ENCODE measurements around the gene FAM163B. TPM values are rescaled to one million over a fixed set of nuclear protein-coding genes. Genes with fewer than 3 reads are reported as not detected.
A peak's percentile ranks its signal among the peaks of the same experiment; 100 is the strongest.

Gene FAM163B
- total RNA-seq, 6 donors from 2014 or later: not detected

GRCh38 chr9:133643362-133643755 lies 34.2 kb upstream of the FAM163B start:
- H3K27ac ChIP-seq: no peak overlapping the region
- no peaks in the 10 kb centered on the region for H3K4me1 ChIP-seq
- no peaks in the 10 kb centered on the region for H3K27me3 ChIP-seq
- ATAC-seq (ENCODE audit: low FRiP score in 2 of 2): no peak
- no peak overlapping the region for H3K4me3 ChIP-seq
- 93 to 95% methylated on average over 8 to 20 of the region's 20 CpGs for WGBS, 2 donors
- no peaks in the 10 kb centered on the region for H3K9me3 ChIP-seq
- no peak for TF ChIP-seq POLR2A (IDR thresholded peaks at IDR 0.05)
- no peak for TF ChIP-seq POLR2AphosphoS5 (IDR thresholded peaks at IDR 0.05)
- no peak for TF ChIP-seq EP300 (IDR thresholded peaks at IDR 0.05)
- TF ChIP-seq CTCF (IDR thresholded peaks at IDR 0.05): no peak
- peak in 1 of 2 donors; percentile 64 for DNase-seq
- no peaks in the 10 kb centered on the region for H3K36me3 ChIP-seq

DNA sequence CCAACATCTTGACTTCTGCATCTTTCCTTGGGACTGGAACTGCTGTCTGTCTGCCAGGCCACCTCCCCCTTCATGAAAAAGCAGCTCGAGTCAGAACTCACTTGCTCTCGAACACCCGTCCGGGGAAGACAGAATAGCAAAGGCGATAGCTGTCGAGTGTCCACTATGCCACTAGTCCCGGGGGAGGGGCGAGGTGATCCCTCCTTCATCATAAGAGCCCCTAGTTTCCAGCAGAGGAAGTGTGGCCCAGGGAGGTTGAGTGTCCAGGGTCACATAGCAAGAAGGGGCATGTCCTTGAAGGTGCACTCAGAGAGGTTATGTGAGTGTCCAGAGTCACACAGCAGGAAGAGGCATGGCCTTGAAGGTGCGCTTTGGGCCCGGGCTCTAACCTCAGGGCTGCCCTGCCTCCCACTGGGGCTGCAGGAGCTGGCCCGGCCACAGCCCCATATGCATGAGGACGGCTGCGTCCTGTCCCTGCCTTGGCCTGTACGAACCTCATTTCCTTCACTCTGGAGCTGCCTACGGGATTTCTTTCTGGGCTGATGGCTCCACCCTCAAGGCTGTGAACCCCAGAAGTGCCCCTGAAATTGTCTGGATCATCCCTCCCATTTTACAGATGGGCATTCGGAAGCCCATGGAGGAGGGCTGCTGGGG lies 33.6 kb upstream of the FAM163B start:
- DNase-seq (peak in 1 of 2 donors; percentile 53), ATAC-seq (ENCODE audit: low FRiP score in 2 of 2) (no peak)
- Histone ChIP-seq H3K4me1 (no peaks in the 10 kb centered on the region), H3K4me3 (no peak overlapping the region), H3K27me3 (no peaks in the 10 kb centered on the region), H3K9me3 (no peaks in the 10 kb centered on the region), H3K27ac (no peak overlapping the region), H3K36me3 (no peaks in the 10 kb centered on the region)
- 67 to 88% methylated on average over 7 to 16 of the region's 16 CpGs for WGBS, 2 donors
- no peak for TF ChIP-seq CTCF (IDR thresholded peaks at IDR 0.05)
- TF ChIP-seq POLR2A (IDR thresholded peaks at IDR 0.05): no peak

- no peak for ATAC-seq (ENCODE audit: low FRiP score in 2 of 2)
- WGBS, 2 donors: 86 to 94% methylated on average over 8 to 25 of the region's 25 CpGs
- Histone ChIP-seq H3K27me3 (no peaks in the 10 kb centered on the region), H3K4me3 (no peak overlapping the region), H3K36me3 (no peaks in the 10 kb centered on the region), H3K4me1 (no peaks in the 10 kb centered on the region), H3K9me3 (no peaks in the 10 kb centered on the region), H3K27ac (no peak overlapping the region)
- TF ChIP-seq EP300 (IDR thresholded peaks at IDR 0.05) (no peak), POLR2A (IDR thresholded peaks at IDR 0.05) (no peak), POLR2AphosphoS5 (IDR thresholded peaks at IDR 0.05) (no peak)
- peak in 1 of 2 donors; percentile 60 for DNase-seq
These were observed 32.8 kb upstream of the FAM163B start for GRCh38 chr9:133641861-133642595.

DNA sequence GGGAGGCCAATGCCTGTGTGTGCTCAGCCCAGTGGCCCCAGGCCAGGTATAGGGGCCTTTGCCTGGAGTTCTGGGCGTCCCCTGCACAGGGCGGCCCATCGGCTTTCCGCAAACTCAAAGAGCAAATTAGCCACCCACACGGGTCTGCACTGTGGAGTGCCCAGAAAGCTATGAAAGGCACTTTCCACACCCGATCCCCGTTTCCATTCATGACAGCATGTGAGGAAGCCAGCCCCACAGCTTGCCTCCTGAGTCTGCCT lies 32.1 kb upstream of the FAM163B start:
- Histone ChIP-seq H3K4me1 (no peaks in the 10 kb centered on the region), H3K36me3 (no peaks in the 10 kb centered on the region), H3K27ac (no peak overlapping the region), H3K27me3 (no peaks in the 10 kb centered on the region), H3K4me3 (no peak overlapping the region), H3K9me3 (no peaks in the 10 kb centered on the region)
- TF ChIP-seq POLR2A (IDR thresholded peaks at IDR 0.05) (no peak), EP300 (IDR thresholded peaks at IDR 0.05) (no peak), POLR2AphosphoS5 (IDR thresholded peaks at IDR 0.05) (no peak), CTCF (IDR thresholded peaks at IDR 0.05) (no peak)
- no peak for ATAC-seq (ENCODE audit: low FRiP score in 2 of 2)
- no peak for DNase-seq
- 83% methylated on average over 7 of the region's 7 CpGs; no CpG with 5 or more reads in 1 of the 2 donors for WGBS, 2 donors

DNA sequence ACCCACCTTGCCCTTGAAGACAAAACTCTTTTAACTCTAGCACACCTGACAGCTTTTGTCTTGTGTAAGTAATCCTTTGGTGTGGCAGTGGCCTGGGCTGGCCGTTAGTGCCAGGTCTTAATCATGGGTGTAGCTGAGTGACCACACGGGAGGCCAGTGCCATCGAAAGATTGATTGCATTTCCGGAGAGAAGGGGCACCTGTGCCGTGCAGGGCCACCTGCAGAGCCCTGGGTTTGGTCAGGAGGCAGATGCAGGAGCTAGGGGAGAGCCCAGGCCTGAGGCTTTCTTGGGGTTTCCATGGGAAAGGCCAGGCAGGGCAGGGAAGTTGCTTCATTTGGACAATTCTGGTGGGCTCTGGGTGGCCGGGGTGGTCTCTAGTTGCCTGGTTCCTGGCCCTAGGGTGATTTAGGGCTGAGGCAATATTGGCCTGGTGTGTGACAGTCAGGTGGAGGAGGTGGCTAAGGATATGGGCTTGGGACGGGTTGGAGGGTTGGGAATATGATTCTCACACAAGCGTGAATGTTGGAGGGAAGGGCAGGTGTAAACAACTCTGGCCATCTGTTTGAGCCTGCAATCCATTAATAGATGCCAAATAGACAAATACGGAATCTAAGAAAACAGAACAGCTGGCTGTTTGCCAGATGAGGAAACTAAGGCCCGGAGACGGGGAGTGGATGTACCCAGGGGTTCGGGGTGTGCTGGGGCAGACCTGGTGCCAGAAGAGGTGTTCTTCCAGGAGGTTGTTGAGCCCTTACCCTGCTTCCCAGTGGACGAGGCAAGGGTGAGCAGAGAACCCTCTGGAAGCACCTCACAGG lies 31.6 kb upstream of the FAM163B start:
- no peak for ATAC-seq (ENCODE audit: low FRiP score in 2 of 2)
- H3K4me3 ChIP-seq: no peak overlapping the region
- 79 to 90% methylated on average over 12 to 13 of the region's 13 CpGs for WGBS, 2 donors
- no peaks in the 10 kb centered on the region for H3K4me1 ChIP-seq
- no peak overlapping the region for H3K27ac ChIP-seq
- H3K27me3 ChIP-seq: no peaks in the 10 kb centered on the region
- DNase-seq: no peak
- H3K36me3 ChIP-seq: no peaks in the 10 kb centered on the region
- no peak for TF ChIP-seq CTCF (IDR thresholded peaks at IDR 0.05)
- no peak for TF ChIP-seq EP300 (IDR thresholded peaks at IDR 0.05)
- TF ChIP-seq POLR2A (IDR thresholded peaks at IDR 0.05): no peak
- TF ChIP-seq POLR2AphosphoS5 (IDR thresholded peaks at IDR 0.05): no peak
- no peaks in the 10 kb centered on the region for H3K9me3 ChIP-seq
